Measurements from ENCODE around the gene KCNK2.

Gene KCNK2

GRCh38 chr1:215079456-215079855 lies 3.1 kb upstream of the KCNK2 start:
- H3K27me3 Mint-ChIP-seq, result peaks cover 45% of the 10 kb centered on the region

GRCh38 chr1:215081661-215082531 lies 641 bp upstream of the KCNK2 start:
- DNase-seq (no peak), ATAC-seq (peak; percentile 39)
- no peaks in the 10 kb centered on the region for H3K9me3 Mint-ChIP-seq
- peaks cover 58% of the 10 kb centered on the region for H3K27me3 Mint-ChIP-seq
- peak overlapping the region in 1 of 2 donors; percentile 43 for H3K27ac Mint-ChIP-seq
- H3K4me3 Mint-ChIP-seq, result peak overlapping the region; percentile 50 to 61
- peaks cover 15% of the 10 kb centered on the region for H3K4me1 Mint-ChIP-seq

More at GRCh38 chr1:215079456-215079855, 3.1 kb upstream of the KCNK2 start:
- Mint-ChIP-seq H3K4me1 (peaks cover 15% of the 10 kb centered on the region), H3K4me3 (no peak overlapping the region), H3K27ac (no peak overlapping the region), H3K9me3 (no peaks in the 10 kb centered on the region)
- ATAC-seq (no peak), DNase-seq (no peak)

- Mint-ChIP-seq H3K27ac (no peak overlapping the region), H3K9me3 (no peaks in the 10 kb centered on the region), H3K4me3 (peak overlapping the region; percentile 13 to 62), H3K4me1 (peaks cover 15% of the 10 kb centered on the region), H3K27me3 (peaks cover 62% of the 10 kb centered on the region)
- ATAC-seq (no peak), DNase-seq (no peak)
Observed at GRCh38 chr1:215083383-215083961, 935 bp downstream of the KCNK2 start.

- no peak overlapping the region for H3K27ac Mint-ChIP-seq
- no peak for DNase-seq
- H3K4me3 Mint-ChIP-seq, result no peak overlapping the region
- peaks cover 62% of the 10 kb centered on the region for H3K27me3 Mint-ChIP-seq
- no peaks in the 10 kb centered on the region for H3K9me3 Mint-ChIP-seq
- peaks cover 15% of the 10 kb centered on the region for H3K4me1 Mint-ChIP-seq
- ATAC-seq, result no peak
Observed at GRCh38 chr1:215084621-215085020, 2.1 kb downstream of the KCNK2 start.

DNA sequence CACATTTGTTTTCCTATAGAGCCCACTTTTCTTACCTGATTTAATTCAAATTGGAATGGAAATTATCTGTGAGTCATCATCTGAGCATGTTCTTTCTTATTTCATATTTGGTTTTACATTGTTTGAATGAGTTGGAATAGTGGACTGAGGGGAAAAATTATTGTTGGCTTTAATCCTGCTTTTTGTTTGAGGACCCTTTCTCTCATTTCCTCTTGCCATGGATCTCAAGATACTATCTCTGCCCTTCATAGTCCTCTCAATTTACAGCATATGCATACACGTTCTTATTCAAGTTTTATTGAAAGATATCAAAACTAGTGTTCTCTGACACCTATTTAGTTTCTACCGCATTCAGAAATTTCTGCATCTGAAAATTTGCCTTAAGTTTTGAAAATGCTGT lies 5.1 kb downstream of the KCNK2 start:
- Mint-ChIP-seq H3K4me1 (peaks cover 8% of the 10 kb centered on the region), H3K4me3 (no peak overlapping the region), H3K27me3 (peaks cover 57% of the 10 kb centered on the region), H3K27ac (no peak overlapping the region), H3K9me3 (no peaks in the 10 kb centered on the region)
- no peak for DNase-seq
- ATAC-seq, result no peak

DNA sequence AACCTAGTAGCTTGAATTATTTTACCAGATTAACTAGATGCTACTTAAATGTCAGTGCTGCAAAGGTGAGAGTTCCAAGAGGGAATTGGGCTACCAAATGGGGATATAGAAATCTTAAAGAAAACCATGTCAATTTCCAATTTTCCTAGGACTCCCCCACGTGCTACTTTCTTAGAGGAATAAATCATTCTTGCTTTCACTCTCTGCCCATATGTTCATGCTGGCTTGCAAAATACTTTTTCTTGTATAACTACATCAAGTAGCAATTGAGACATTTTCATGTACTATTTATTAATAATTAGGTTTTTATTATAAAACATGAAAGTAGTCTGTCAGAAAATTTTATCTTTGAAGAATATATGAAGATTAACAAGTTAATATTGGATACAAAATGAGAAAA lies 11.8 kb downstream of the KCNK2 start:
- no peaks in the 10 kb centered on the region for H3K9me3 Mint-ChIP-seq
- no peaks in the 10 kb centered on the region for H3K4me1 Mint-ChIP-seq

DNA sequence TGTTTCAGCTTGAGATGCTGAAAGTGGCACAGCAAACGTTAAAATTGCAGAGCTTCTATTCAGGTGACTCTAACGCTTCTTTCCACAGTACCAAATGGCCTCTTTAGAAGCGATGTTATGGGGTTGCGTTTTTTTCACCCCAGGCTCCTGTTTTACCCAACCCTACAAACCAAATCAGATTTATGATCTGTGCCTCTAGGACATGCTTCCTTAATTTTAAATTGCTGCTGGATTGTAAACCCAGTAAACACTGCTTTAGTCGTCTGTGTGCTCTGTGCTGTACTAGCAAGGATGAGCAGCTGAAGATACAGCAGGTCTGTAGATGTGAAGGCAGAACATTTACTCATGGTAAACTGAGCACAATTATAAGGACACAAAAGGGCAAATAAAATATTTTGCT lies 13.0 kb downstream of the KCNK2 start:
- Mint-ChIP-seq H3K27ac (no peak overlapping the region), H3K27me3 (peaks cover 15% of the 10 kb centered on the region), H3K9me3 (no peaks in the 10 kb centered on the region), H3K4me1 (no peaks in the 10 kb centered on the region), H3K4me3 (no peak overlapping the region)
- no peak for DNase-seq
- ATAC-seq, result no peak

More for the DNA sequence above, 11.8 kb downstream of the KCNK2 start:
- H3K27me3 Mint-ChIP-seq, result peaks cover 15% of the 10 kb centered on the region
- ATAC-seq (no peak), DNase-seq (no peak)
- no peak overlapping the region for H3K27ac Mint-ChIP-seq
- H3K4me3 Mint-ChIP-seq, result no peak overlapping the region

DNA sequence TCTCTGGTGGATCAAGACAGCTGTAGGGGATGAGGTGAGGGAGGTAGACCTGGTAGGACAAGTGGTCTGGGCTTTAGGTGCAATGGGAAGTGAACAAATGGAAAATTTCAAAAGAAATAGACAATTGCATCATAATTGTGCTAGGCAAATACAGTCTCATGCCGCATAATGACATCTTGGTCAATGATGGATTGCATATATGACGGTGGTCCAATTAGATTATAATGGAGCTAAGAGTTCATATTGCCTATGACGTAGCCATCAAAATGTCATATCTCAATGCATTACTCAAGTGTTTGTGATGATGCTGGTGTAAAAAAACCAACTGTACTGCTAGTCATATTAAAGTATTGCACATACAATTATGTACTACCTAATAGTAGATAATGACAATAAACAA lies 19.0 kb downstream of the KCNK2 start:
- no peaks in the 10 kb centered on the region for H3K27me3 Mint-ChIP-seq
- DNase-seq (no peak), ATAC-seq (no peak)
- H3K4me3 Mint-ChIP-seq, result no peak overlapping the region
- H3K27ac Mint-ChIP-seq, result no peak overlapping the region
- no peaks in the 10 kb centered on the region for H3K4me1 Mint-ChIP-seq
- no peaks in the 10 kb centered on the region for H3K9me3 Mint-ChIP-seq

DNA sequence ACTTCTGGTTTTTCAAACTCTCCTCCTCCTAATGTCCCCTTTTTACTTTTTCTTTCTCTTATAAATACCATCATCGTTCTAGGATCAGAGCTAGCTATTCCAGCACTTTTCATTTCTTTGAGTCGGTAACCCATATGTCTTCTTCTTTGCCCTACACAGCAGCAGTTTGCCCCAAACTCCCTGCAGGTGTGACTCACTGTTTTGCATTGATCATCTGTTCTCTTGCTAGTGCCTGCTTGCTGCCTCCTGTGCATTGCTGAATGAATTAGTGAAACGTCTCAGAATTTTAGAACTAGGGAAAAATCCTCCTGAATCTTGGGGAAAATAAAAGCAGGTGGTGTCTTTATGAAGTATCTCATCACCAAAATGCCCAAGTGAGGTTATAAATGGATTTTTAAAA lies 21.7 kb downstream of the KCNK2 start:
- ATAC-seq, result no peak
- DNase-seq, result no peak
- H3K9me3 Mint-ChIP-seq, result no peaks in the 10 kb centered on the region
- H3K27ac Mint-ChIP-seq, result no peak overlapping the region
- H3K4me3 Mint-ChIP-seq, result no peak overlapping the region
- H3K4me1 Mint-ChIP-seq, result no peaks in the 10 kb centered on the region
- no peaks in the 10 kb centered on the region for H3K27me3 Mint-ChIP-seq

DNA sequence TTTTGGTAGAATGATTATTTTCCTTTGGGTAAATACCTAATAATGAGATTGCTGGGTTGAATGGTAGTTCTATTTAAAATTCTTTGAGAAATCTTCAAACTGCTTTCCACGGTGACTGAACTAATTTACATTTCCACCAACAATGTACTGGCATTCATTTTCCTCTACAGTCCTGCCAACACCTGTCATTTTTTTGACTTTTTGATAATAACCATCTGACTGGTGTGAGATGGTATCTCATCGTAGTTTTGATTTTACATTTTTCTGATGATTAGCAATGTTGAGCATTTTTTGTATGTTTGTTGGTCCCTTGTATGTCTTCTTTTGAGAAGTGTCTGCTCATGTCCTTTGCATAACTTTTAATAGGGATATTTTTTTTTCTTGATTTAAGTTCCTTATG lies 23.5 kb downstream of the KCNK2 start:
- H3K4me1 Mint-ChIP-seq, result no peaks in the 10 kb centered on the region
- no peak for ATAC-seq

GRCh38 chr1:215109171-215109570 lies 26.6 kb downstream of the KCNK2 start:
- H3K9me3 Mint-ChIP-seq, result no peaks in the 10 kb centered on the region
- no peak overlapping the region for H3K4me3 Mint-ChIP-seq
- no peaks in the 10 kb centered on the region for H3K4me1 Mint-ChIP-seq
- ATAC-seq (no peak), DNase-seq (no peak)
- peaks cover 11% of the 10 kb centered on the region for H3K27me3 Mint-ChIP-seq
- no peak overlapping the region for H3K27ac Mint-ChIP-seq

More for the DNA sequence above, 23.5 kb downstream of the KCNK2 start:
- DNase-seq, result no peak
- no peak overlapping the region for H3K4me3 Mint-ChIP-seq
- H3K27ac Mint-ChIP-seq, result no peak overlapping the region
- H3K9me3 Mint-ChIP-seq, result no peaks in the 10 kb centered on the region
- H3K27me3 Mint-ChIP-seq, result peaks cover 5% of the 10 kb centered on the region

DNA sequence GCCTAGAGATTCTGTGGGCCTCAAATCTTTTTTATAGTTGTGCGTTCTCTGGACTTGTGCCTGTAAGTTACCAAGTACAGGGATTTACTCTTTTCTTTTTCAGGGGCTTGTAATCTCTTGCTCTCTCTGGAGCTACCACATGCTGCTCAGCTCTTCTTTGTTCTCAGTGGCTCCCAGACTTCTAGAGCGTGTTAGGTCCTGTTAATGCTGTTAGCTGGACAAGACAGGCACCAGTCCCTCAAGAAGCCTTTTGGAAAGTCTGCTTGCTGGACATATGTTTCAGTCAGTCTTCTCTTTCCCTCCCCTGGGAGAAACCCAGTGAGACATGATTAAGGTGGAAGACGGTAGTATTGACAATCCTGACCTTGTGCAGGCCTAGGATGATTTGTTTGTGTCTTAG lies 29.4 kb downstream of the KCNK2 start:
- H3K27ac Mint-ChIP-seq, result no peak overlapping the region
- ATAC-seq, result no peak
- DNase-seq, result no peak
- no peak overlapping the region for H3K4me3 Mint-ChIP-seq
- no peaks in the 10 kb centered on the region for H3K4me1 Mint-ChIP-seq
- H3K9me3 Mint-ChIP-seq, result no peaks in the 10 kb centered on the region
- peaks cover 11% of the 10 kb centered on the region for H3K27me3 Mint-ChIP-seq

- H3K27me3 Mint-ChIP-seq, result peaks cover 11% of the 10 kb centered on the region
Observed at GRCh38 chr1:215113776-215114153, 31.2 kb downstream of the KCNK2 start.

DNA sequence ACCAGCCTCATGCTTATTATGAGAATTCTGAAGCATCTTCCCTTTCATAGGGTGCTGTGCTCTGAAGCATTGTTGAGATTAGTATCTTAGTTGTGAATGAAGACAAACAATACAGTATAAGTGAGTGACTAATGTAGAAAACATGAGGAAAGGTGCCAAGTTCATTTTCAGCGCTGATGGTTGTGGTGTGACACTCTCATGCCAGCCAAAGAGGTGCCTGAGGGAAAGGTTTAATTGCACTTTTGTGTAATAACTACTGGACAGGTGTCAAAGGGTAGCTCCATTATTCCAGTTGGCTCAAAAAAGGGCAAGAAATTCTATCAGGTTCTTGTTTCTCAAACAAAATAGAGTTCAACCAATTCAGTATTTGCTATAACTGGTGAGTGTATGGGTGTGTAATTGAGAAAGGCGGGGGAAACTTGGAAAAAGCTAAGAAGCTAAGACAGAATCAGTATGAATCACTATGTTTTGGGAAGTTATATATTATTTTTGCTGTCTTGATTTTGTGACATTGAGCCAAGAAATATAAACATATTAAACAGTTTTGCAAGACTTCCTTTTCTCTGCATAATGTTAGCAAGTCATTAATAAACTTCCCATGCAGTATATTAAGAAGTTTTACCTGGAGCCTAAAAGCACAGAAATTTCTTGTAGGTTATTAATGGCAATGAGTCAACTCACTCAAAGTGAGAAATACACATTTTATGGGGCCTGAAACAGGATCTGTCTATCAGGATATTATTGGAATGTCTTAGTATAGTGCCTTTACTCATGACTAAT lies 31.8 kb downstream of the KCNK2 start:
- no peaks in the 10 kb centered on the region for H3K4me1 Mint-ChIP-seq
- ATAC-seq, result no peak
- H3K27me3 Mint-ChIP-seq, result peaks cover 11% of the 10 kb centered on the region
- H3K4me3 Mint-ChIP-seq, result no peak overlapping the region
- H3K27ac Mint-ChIP-seq, result no peak overlapping the region
- no peak for DNase-seq
- H3K9me3 Mint-ChIP-seq, result no peaks in the 10 kb centered on the region

More at GRCh38 chr1:215113776-215114153, 31.2 kb downstream of the KCNK2 start:
- no peak overlapping the region for H3K27ac Mint-ChIP-seq
- DNase-seq (no peak), ATAC-seq (no peak)
- H3K4me3 Mint-ChIP-seq, result no peak overlapping the region
- no peaks in the 10 kb centered on the region for H3K9me3 Mint-ChIP-seq
- no peaks in the 10 kb centered on the region for H3K4me1 Mint-ChIP-seq

DNA sequence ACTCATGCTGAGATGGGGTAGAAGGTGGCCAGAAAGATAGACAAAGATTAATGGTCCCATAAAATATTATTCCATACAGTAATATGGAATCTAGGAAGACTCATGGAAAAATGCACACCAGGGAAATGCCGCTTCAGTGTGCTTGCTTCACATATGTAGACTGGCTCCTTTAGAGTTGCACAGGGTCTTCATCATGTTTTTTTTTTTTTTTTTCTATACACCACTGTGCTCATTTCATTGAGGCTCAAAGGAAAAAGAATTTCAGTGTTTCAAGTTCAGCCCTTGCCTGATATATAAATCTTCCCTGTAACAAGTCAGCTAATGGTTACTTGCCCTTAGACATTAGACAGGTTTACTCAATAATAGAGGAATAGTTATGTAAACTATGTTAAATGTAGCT lies 33.2 kb downstream of the KCNK2 start:
- ATAC-seq (no peak), DNase-seq (no peak)
- Mint-ChIP-seq H3K9me3 (no peaks in the 10 kb centered on the region), H3K4me1 (no peaks in the 10 kb centered on the region), H3K27me3 (peaks cover 9% of the 10 kb centered on the region), H3K4me3 (no peak overlapping the region), H3K27ac (no peak overlapping the region)

- Mint-ChIP-seq H3K27me3 (no peaks in the 10 kb centered on the region), H3K4me1 (no peaks in the 10 kb centered on the region), H3K9me3 (no peaks in the 10 kb centered on the region), H3K27ac (no peak overlapping the region), H3K4me3 (no peak overlapping the region)
- DNase-seq (no peak), ATAC-seq (no peak)
Observed at GRCh38 chr1:215118081-215118480, 35.5 kb downstream of the KCNK2 start.

Data from stimulated activated naive CD8-positive, alpha-beta T cell treated with anti-CD3 and anti-CD28 coated beads, Interleukin-15, amount 100 ng/mL, for 72 hours (primary cell).